MM.1S (cell line): ENCODE results near the gene WDR3.

Source experiments
- EZH2 ChIP-seq: fragments of 300-600 bp; sonication (generic); optimal IDR thresholded peaks from 2 replicates; pipeline ENCODE3; 2017; ENCODE audit warnings: low read depth, mild to moderate bottlenecking, antibody characterized with exemption, low read length, mixed read lengths
- TF ChIP-seq, protein P1 (sequence below): fragments of 300-600 bp; sonication (generic); IDR thresholded peaks from 2 replicates; pipeline ENCODE4 v1.5.1; 2016; ENCODE audit warnings: antibody characterized with exemption, low read length, mixed read lengths

GRCh38 chr1:117899801-117900200 is 29.7 kb upstream of the WDR3 start:
- TF ChIP-seq, protein P1, sequence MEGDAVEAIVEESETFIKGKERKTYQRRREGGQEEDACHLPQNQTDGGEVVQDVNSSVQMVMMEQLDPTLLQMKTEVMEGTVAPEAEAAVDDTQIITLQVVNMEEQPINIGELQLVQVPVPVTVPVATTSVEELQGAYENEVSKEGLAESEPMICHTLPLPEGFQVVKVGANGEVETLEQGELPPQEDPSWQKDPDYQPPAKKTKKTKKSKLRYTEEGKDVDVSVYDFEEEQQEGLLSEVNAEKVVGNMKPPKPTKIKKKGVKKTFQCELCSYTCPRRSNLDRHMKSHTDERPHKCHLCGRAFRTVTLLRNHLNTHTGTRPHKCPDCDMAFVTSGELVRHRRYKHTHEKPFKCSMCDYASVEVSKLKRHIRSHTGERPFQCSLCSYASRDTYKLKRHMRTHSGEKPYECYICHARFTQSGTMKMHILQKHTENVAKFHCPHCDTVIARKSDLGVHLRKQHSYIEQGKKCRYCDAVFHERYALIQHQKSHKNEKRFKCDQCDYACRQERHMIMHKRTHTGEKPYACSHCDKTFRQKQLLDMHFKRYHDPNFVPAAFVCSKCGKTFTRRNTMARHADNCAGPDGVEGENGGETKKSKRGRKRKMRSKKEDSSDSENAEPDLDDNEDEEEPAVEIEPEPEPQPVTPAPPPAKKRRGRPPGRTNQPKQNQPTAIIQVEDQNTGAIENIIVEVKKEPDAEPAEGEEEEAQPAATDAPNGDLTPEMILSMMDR = no peak
- no peak for TF ChIP-seq EZH2
